Stimulated activated CD4-positive, alpha-beta T cell treated with anti-CD3 and anti-CD28 coated beads, Interleukin-12 subunit alpha, Interleukin-12 subunit beta, amount 100 ng/mL, for 4 hours (primary cell): ENCODE data around the gene CDC42SE2.
"Not testable (repeated sequence)": the region's sequence is repeated elsewhere in the genome, so short reads cannot be mapped to it uniquely, and the experiment has no call there.

Experiments used
- DNase-seq: peaks from one replicate; pipeline ENCODE4 v3.0.0-alpha.2; 2020

CDC42SE2 gene

DNA sequence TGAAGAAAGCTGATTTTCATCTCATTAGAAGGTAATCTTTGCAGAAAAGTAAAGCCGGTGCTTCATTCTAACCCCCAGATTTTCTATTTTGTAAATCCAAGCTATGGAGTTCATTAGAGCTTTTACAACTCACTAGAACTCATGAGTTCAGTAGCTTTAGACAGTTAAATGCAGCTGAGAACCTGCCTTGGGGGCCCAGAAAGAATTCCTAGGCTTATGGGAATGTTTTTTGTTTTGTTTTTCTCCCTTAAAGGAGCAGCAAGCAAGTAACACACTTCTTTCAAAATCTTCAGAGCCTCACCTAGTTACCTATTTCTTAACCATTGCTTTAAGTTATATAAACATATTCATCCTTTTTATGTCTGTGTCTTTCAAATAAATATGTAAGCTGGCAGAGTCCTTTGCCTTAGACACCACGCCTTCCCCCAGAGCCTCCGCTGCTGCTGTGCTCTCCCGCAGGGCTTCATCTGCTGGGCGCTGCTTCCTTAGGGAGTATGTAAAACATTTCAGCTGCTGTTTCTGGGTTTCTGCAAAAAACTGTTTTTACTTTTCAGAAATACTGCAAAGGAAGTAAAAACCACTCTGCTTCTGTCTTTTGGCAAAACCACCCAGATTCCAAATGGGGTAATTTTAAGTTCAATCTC, 132.9 kb downstream of the CDC42SE2 start:
- DNase-seq, result no peak

GRCh38 chr5:131399007-131399406, 135.2 kb downstream of the CDC42SE2 start:
- not testable (repeated sequence) for DNase-seq

- DNase-seq, result no peak
Observed at GRCh38 chr5:131400585-131400984, 136.7 kb downstream of the CDC42SE2 start.

- DNase-seq, result no peak
Observed at GRCh38 chr5:131405674-131406073, 141.8 kb downstream of the CDC42SE2 start.

GRCh38 chr5:131406076-131406475, 142.2 kb downstream of the CDC42SE2 start:
- no peak for DNase-seq

DNA sequence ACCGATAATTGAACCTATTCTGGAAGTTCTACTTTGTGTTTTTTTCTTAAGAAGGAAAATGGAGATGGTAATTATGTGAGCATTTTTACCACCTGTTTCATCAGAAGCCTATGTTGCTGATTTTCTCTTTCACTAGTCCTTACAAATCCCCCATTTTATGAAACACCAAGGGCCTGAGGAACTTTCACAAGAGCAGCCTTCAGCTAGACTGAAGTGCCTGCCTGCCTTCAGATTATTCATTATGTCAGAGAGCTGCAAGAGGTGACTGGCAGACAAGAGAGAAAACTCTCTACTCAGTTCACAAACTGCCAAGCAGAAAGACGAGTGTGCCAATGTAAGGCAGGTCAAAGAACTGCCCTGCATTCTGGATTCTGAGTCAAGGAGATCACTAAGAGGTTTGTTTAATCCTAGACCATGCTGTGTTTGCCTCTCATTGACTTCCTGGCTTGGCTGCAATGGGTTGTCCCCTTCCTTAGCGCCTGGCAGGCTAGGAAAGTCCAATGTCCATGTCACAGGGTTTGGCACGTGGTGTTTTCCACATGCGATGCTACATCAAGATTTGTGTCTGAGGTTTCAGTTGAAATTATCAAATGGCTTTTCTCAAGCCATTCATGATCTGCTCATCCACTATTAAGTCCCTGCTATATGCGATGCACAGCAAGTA, 143.3 kb downstream of the CDC42SE2 start:
- DNase-seq, result no peak

DNA sequence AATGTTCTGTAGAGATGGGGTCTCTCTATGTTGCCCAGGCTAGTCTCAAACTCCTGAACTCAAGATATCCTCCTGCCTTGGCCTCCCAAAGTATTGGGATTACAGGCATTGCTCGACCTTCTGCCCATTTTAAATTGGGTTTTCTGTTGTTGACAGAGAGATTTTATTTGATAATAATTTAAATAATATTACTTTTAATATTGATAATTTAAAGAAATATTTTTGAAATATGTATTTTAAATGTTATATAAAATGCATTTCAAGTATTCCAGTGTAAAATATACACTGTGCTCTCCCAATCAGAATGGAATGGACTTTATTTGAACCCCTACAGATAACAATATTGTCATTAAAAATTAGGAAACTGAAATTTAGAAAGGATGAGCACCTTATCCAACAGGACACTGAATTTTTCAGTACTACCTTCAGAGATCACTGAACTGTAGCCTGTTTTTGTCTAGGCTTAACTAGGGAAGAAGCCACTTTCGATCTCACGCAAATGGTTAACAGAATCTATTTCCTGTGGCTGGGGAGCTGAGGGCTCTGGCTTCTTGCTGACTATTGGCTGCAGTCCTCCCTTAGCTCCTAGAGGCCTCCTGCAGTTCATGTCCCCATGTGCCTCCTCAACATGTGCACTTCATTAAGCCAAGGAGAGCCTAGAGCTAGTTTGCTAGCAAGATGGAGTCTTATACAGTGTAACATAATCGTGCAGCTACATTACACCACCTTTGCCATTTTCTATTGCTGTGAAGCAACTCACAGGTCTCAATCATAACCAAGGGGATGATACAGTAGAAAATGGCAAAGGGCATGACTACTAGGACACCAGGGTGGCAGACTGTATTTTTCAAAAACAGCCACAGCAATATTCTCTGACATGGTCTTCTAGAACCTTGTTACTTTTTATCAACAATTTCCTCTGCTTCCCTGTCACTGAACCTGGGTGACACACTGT, 150.0 kb downstream of the CDC42SE2 start:
- DNase-seq, result no peak

GRCh38 chr5:131416729-131417128, 152.9 kb downstream of the CDC42SE2 start:
- no peak for DNase-seq

- DNase-seq, result peak; percentile 82
Observed at GRCh38 chr5:131417240-131417869, 153.5 kb downstream of the CDC42SE2 start.

DNA sequence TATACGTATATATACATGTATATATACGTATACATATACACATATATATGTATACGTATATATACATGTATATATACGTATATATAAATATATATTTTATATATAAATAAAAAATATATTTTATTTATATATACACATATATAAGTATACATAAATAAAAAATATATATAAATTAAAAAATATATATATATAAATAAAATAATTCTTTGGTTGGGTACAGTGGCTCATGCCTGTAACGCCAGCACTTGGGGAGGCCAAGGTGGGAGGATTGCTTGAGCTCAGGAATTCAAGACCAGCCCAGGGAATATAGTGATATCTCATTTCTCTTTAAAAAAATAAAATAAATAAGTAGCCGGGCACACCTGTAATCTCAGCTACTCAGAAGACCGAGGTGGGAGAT, 155.0 kb downstream of the CDC42SE2 start:
- no peak for DNase-seq

DNA sequence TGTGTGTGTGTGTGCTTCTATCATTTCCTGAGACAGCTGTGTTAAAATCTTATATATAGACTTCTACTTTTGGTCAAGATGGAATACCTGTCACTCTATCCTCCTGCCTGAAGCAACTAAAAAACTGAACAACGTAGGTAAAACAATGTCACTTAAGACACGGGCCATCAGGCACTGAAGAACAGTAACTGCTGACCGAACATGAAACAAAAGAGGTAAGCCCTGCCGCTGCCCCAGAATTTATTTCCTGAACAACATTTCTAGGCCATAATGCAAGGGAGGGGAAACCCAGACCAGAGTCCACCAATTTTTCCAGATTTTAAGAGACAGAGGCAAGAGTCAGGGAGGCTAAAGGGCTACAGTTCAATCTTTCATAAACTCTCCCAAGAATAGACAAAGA, 156.0 kb downstream of the CDC42SE2 start:
- no peak for DNase-seq

DNA sequence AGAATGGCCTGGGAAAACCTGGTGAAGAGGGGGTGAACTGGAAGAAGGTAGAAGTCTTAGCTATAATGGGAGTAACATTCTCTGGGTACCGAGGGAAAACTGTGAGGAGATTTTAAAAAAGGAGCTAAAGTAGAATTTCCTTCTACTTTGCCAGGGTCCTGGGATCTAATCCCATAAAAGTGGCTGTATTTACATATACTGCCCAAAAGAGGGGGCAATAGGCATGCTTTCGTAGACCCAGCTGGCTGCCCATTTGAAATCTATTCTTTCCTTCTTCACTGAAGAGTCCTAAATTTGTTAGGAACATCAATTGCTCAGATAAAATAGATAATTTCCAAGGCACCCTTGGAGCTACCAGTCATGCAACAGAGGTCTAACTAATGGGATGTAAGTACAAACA, 159.2 kb downstream of the CDC42SE2 start:
- no peak for DNase-seq

GRCh38 chr5:131426011-131426410, 162.2 kb downstream of the CDC42SE2 start:
- DNase-seq, result no peak

DNA sequence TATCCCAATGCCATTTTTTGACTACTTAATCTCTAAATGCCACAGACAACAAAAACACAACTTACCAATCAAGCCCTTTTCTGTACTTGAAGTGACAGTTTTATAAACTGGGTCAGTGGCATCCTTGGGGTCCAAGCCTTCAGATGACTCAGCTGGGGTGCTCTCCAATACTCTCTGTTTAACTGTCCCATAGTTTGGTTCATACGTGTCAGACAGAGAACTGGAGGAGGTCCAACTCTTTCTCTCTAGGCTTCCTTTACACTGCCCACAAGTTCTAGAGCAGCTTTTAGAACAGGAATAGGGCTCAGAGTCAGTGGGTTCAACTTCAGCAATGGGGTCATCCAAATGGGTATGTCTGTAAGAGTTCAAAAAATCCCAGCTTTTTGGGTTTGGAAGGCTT, 166.9 kb downstream of the CDC42SE2 start:
- DNase-seq, result no peak

DNA sequence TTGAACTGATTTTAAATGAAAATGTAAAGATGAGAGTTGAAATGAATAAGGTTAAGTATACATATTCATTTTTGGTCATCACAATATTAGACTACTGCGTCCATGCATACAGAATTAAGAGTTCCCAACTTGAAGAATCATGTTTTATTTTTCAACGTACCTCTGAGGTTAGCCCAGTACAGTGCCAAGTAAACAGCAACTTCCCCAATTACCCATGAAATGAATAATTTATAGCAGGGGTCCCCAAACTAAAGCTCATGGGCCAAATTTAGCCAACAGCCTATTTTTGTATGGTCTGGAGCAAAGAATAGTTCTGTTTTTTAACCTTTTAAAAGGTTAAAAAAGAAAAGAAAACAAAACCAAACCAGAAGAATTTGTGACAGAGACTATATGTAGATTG, 167.9 kb downstream of the CDC42SE2 start:
- no peak for DNase-seq

- no peak for DNase-seq
Observed at GRCh38 chr5:131433109-131433508, 169.3 kb downstream of the CDC42SE2 start.

- DNase-seq, result no peak
Observed at GRCh38 chr5:131436081-131436480, 172.2 kb downstream of the CDC42SE2 start.

DNA sequence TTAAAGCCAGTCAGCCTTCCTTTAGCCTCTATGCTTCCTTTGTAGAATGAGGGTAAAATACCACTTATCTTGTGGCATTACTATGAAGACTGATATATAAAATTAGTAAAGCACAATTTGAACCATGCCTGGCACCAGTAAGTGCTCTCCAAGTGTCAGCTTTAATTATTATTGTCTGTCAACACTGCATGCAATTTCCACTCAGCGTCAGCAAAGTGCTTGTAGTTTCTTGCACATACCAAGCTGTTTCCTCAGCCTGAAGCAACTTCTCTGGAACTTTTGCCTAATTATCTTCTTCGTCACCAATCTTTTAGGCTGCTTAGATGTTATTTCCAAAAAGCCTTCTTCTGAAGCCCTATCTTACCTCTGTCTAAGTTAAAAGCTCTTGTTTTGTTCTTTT, 177.3 kb downstream of the CDC42SE2 start:
- DNase-seq, result no peak
